Measurements from ENCODE around the gene OR10J1.

DNA sequence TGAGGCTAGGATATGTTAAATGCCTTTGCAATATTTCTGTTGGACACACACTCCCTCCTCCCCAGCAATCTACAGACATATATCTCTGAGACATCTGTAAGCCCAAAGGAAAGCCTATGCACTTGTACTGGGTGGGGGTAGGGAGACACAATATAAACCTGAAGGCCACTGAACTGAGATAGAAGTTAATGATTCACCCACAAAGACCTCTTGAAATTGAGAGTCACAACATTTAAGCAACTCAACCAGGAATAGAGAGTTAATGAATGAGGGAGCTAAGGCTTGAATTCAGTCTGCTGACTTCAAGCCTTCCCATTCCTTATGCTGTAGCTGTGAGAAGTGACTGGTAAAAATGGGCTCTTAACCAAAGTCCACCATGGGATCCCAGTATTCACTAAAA, 5.0 kb downstream of the OR10J1 start:
- no peak for TF ChIP-seq ZNF384 (IDR thresholded peaks at IDR 0.05)
- no peak for TF ChIP-seq SUZ12 (IDR thresholded peaks at IDR 0.05)
- TF ChIP-seq NFRKB (IDR thresholded peaks at IDR 0.05): no peak
- no peak for TF ChIP-seq FOXK2 (IDR thresholded peaks at IDR 0.05)
- TF ChIP-seq, protein P1, sequence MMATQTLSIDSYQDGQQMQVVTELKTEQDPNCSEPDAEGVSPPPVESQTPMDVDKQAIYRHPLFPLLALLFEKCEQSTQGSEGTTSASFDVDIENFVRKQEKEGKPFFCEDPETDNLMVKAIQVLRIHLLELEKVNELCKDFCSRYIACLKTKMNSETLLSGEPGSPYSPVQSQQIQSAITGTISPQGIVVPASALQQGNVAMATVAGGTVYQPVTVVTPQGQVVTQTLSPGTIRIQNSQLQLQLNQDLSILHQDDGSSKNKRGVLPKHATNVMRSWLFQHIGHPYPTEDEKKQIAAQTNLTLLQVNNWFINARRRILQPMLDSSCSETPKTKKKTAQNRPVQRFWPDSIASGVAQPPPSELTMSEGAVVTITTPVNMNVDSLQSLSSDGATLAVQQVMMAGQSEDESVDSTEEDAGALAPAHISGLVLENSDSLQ (IDR thresholded peaks at IDR 0.05): no peak
- no peak for TF ChIP-seq HDGF (IDR thresholded peaks at IDR 0.05; ENCODE audit: borderline replicate concordance)
- TF ChIP-seq SP1 (IDR thresholded peaks at IDR 0.05): no peak
- TF ChIP-seq ARNT (IDR thresholded peaks at IDR 0.05): no peak
- TF ChIP-seq FOXM1 (IDR thresholded peaks at IDR 0.05; ENCODE audit: borderline replicate concordance): no peak

Measured in HEK293T (cell line).